Measurements from ENCODE around the gene CCDC85A.

- TF ChIP-seq CTCF (IDR thresholded peaks at IDR 0.05) (no peak), POLR2A (IDR thresholded peaks at IDR 0.05) (no peak)
These were observed 132.2 kb downstream of the CCDC85A start for GRCh38 chr2:56316011-56316410.

Data from esophagus squamous epithelium (tissue), 4 donors.